AG08396 (cell line): ENCODE measurements around the gene RIMBP3B.
"Not testable (repeated sequence)": the region's sequence is repeated elsewhere in the genome, so short reads cannot be mapped to it uniquely, and the experiment has no call there.

ENCODE experiments used
- DNase-seq: peaks from one replicate; pipeline ENCODE4 v3.0.0; 2012; ENCODE audit warnings: low spot score, mixed read lengths

Gene RIMBP3B

DNA sequence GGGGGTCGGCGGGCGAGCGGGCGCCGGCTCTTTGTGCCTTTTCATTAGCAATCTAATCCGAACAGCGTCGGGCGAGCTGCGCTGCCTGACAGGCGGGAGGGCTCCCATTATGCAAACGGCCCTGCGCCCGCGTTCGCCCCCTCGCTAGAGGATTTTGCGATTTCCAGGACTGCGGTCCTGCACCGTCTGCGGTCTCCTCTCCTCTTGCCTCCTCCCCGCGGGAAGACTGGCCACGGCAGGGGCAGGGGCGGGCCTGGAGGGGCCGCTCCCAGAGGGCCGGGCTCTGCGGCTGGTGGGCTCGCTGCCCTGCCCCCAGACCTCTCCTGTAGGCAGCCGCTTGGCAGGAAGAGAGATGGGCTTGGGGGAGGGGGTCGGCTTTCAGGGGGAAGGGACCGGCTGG, 34.3 kb downstream of the RIMBP3B start:
- DNase-seq = not testable (repeated sequence)

DNA sequence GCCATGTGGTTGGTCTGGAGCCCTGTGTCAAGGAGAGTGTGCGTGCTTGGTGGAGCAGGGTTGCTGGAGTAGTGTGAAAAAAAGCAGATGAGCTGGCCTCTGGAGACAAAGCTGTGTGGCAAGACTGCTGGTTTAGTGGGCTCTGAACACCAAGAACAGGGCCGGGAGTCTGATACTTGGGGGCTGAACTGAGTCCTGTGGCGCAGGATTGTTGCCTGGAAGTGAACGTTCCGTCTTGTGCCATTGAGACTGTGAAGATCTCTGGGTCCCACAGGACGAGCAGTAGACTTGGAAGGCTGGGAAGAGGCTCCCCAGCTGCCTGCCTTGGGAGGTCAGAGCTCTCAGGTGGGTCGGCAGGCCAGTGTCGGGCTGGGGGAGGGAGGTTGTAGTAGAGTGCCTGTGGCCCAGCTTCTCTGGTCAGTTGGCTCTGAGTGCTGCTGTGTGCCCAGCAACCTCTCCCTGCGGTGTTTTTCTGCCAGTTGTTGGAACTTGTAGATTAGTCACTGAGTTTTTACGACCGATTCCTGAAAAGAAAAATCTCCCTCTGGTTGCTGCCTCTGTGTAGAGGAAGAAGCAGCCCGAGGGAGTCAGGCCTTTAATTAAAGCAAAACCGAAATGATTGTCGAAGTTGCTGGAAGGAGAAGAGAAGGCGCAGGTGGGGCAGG, 35.6 kb downstream of the RIMBP3B start:
- not testable (repeated sequence) for DNase-seq

DNA sequence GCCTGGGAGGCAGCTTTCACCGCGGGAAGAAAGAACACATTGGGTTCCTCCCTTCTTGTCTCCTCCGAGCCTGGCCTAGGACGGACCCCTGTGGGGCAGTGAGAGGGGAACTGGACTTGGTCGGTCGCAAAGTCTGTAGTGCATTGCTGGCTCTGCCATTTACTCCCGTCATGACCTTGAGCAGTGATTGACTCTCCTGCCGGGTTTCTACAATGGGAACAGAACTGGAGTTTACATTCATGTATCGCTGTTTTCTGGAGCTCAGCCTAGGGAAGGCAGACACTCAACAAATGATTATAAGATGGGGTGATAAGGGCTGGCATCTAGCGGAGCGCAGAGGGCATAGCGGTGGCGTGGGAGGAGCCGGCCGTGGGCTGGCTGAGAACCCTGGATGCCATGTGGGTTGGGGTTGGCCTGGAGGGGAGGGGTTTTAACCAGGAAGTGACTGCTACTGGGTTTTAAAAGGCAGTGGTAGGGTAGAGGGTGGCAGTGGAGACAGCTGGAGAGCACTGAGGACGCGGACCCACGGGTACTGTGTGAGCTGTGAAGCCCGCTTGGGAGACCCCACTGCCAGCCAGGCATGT, 36.7 kb downstream of the RIMBP3B start:
- DNase-seq = not testable (repeated sequence)

DNA sequence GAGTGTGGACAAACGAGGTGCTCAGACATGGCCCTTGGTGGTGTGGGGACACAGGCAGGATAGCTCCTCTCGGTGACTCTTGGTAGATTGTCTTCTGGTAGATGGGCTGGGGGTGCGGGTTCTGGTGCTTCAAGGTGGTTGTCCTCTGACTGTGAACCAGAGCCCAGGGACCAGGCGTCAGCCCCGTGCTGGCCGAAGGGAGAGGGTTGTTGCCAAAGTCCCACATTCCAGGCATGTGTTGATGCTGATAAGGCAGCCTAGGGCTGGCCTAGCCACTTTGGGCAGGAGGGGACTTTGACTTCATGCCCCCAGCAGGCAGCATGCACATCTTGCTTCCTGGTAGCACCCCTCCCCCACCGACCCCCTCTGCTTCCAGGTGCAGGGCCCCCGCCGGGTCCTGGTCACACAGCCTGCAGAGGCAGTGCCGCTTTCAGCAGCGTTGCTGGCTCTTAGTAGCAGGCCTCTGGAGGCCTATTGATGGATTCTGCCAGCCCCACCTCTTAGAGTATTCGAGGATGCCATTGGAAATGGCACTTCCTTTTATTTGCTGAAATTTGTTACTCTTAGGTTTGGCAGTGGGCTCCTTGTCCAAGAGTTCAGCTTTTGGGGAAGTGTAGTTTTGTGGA, 40.6 kb downstream of the RIMBP3B start:
- not testable (repeated sequence) for DNase-seq

DNA sequence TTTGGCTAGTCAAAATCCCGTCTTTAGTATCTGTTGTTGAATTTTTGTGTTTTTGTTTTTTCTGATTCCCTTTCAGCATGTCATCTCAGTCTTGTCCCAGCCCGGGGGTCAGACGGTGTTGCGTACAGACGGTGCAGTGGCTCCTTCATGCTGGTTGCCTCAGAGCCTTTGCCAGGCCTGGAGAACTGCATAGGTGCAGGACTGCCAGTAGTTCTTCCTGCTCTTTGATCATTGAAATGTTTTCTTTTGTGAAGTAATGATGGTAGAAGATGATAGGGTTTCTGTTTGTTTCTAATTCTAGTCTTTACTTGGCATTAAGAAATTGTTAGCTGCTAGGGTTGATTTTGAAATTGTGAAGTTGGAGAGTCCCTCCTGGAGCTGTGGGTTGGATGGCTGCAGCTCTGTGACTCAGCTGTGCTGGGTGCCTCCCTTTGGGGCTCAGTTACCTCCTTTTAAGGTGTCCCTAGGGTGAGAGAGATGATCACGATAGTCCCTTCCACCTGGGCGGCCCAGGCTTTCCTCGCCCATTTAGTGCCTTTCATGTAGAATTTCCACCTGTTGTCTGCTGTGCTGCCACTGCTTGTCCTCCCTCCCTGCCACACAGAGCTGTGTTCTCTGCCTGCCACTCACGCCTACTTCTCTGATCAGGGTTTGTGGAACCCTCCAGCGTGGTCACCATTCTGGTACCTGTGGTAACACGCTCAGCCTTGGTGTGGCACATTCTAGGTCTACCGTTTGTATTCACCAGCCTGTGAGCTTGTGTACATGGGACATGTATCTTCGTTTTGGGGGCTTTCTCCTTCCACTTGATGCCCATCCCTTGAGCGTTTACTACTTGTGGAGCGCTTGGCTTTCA, 51.1 kb downstream of the RIMBP3B start:
- DNase-seq = not testable (repeated sequence)

DNA sequence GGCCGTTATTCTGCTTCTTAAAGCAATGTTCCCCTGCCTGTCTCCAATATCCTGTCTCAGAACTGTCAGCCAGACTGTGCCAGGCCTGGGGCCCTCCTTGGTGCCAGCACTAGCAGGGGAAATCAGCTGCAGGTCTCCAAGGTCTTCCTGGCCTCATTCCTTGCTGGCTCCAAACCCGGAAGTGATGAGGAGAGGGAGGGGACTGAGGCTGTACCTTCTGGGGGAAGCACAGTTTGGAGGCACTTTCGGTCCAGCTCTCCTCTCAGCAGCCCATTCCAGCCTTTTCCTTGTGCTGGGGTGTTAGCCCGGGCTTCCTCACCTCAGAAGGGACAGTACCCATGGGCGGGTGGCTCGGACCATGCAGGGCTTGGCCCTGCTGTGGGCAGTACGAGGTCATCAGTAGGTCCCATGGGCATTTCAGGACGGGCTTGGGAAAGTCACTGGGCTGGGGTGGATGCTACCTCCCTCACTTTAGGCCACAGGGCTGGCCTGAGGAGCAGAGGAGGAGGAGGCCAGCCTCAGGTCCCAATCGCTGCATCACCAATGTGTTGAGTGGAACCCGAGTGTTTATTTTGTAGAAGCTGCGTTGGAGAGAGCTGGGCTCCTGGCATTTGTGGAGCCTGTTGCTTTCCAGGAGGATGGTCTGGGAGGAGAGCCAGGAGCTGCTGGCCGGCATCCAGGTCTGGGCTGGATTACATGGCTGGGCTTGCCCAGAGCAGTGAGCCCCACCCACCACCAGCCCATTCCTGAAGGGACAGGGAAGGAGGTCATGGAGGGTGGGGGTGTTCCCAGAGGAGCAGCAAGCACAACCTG, 52.7 kb downstream of the RIMBP3B start:
- DNase-seq = not testable (repeated sequence)

DNA sequence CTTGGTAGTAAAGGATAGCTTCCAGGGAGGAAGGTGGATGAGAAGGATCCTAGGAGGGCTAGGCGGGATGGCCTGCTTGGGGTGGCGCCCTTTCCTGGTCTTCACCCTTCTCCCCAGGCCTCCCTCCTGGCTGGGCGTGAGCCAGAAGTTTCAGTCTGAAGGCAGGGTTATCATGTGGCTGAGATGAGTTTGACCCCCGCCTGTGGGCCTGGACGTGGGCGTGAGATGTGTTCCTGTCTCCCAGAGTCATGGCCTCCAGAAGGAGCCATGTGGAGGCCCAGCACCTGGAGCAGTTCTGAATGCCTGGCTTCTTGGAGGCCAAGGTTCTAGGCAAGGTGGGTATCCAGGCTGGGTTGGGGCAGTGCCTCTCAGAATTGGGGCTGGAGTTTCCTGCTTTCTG, 54.5 kb downstream of the RIMBP3B start:
- not testable (repeated sequence) for DNase-seq
